SK-N-SH (cell line): ENCODE results near the gene MAP3K3. TPM values are rescaled to one million over a fixed set of nuclear protein-coding genes. Genes with fewer than 3 reads are reported as not detected.
A peak's percentile ranks its signal among the peaks of the same experiment; 100 is the strongest.

Experiments used
- CTCF ChIA-PET: fragments of 300-600, 350-600 bp; formaldehyde crosslinking; extraction: SDS; loops from one replicate; lab custom pipeline; 2021; lab: Yijun Ruan, JAX
- POLR2A ChIA-PET: fragments of 350-600 bp; sonication (Branson Sonifier 250); formaldehyde crosslinking; extraction: SDS; loops from one replicate; lab custom pipeline; 2020; ENCODE audit warnings: antibody characterized with exemption, inconsistent platforms; lab: Yijun Ruan, JAX
- DNase-seq: peaks from one replicate; pipeline ENCODE4 v3.0.0; 2012
- H2AFZ ChIP-seq: fragments of 200-600 bp; sonication (generic); 2 replicates; pipeline ENCODE4 v1.8.1; 2016; ENCODE audit warnings: antibody characterized with exemption, mild to moderate bottlenecking, low read depth
- H3F3A ChIP-seq: fragments of 200-600 bp; sonication (generic); replicated peaks from 2 replicates; pipeline ENCODE3; 2016; ENCODE audit warnings: antibody characterized with exemption, mild to moderate bottlenecking; ENCODE audit not compliant: insufficient read depth
- H3K27ac ChIP-seq, 2 experiments: fragments of 200-500 bp in 1 of 2; fragments of 200-600 bp in 1 of 2; sonication (Bioruptor generic) in 1 of 2; sonication (generic), shearing (Covaris generic) in 1 of 2; 2 replicates each; pipeline versions ENCODE4 v1.5.1 to v1.6.1; 2014 to 2016; ENCODE audit warnings: low read depth in 2 of 2, inconsistent platforms in 1 of 2, low read length in 1 of 2, mild to moderate bottlenecking in 1 of 2, mixed read lengths in 1 of 2
- H3K27me3 ChIP-seq: fragments of 200-600 bp; sonication (generic), shearing (Covaris generic); 2 replicates; pipeline ENCODE4 v1.6.1; 2016; ENCODE audit warnings: mixed run types; ENCODE audit not compliant: insufficient read depth
- H3K36me3 ChIP-seq, 2 experiments: fragments of 200-500 bp in 1 of 2; fragments of 200-600 bp in 1 of 2; sonication (Bioruptor generic) in 1 of 2; sonication (generic) in 1 of 2; replicated peaks in 1 of 2; 2 replicates each; pipeline versions ENCODE3 to v1.5.1; 2014 to 2016; ENCODE audit warnings: low read length in 1 of 2, mild to moderate bottlenecking in 1 of 2; ENCODE audit not compliant: insufficient read depth in 2 of 2, control insufficient read depth in 1 of 2
- H3K4me1 ChIP-seq, 2 experiments: fragments of 200-500 bp in 1 of 2; fragments of 200-600 bp in 1 of 2; sonication (Bioruptor generic) in 1 of 2; sonication (generic), shearing (Covaris generic) in 1 of 2; 2 replicates each; pipeline versions ENCODE4 v1.5.1 to v1.6.1; 2014 to 2016; ENCODE audit warnings: low read depth in 1 of 2, low read length in 1 of 2, mixed run types in 1 of 2; ENCODE audit not compliant: insufficient read depth in 2 of 2, control insufficient read depth in 1 of 2
- H3K4me2 ChIP-seq: fragments of 200-600 bp; sonication (generic), shearing (Covaris generic); 2 replicates; pipeline ENCODE4 v1.6.1; 2017; ENCODE audit warnings: mixed run types
- H3K4me3 ChIP-seq, 2 experiments: fragments of 200-500 bp in 1 of 2; fragments of 200-600 bp in 1 of 2; sonication (Bioruptor generic) in 1 of 2; sonication (generic), shearing (Covaris generic) in 1 of 2; 2 replicates each; pipeline versions ENCODE4 v1.5.1 to v1.8.1; 2014 to 2016; ENCODE audit warnings: low read depth in 2 of 2, inconsistent platforms in 1 of 2, low read length in 1 of 2, mild to moderate bottlenecking in 1 of 2, mixed read lengths in 1 of 2, moderate library complexity in 1 of 2
- H3K79me2 ChIP-seq: fragments of 200-600 bp; sonication (generic); 2 replicates; pipeline ENCODE4 v1.8.1; 2017; ENCODE audit warnings: mild to moderate bottlenecking; ENCODE audit not compliant: insufficient read depth
- H3K9ac ChIP-seq: fragments of 200-600 bp; sonication (generic); 2 replicates; pipeline ENCODE4 v1.6.1; 2017; ENCODE audit warnings: mixed run types
- H3K9me2 ChIP-seq: fragments of 200-600 bp; sonication (generic); 2 replicates; pipeline ENCODE4 v1.6.1; 2017; ENCODE audit warnings: mixed run types
- H3K9me3 ChIP-seq: fragments of 200-600 bp; sonication (generic); 2 replicates; pipeline ENCODE4 v1.6.1; 2017; ENCODE audit warnings: mixed run types, mild to moderate bottlenecking, moderate library complexity
- H4K20me1 ChIP-seq: fragments of 200-600 bp; sonication (generic); 2 replicates; pipeline ENCODE4 v1.6.1; 2017; ENCODE audit warnings: mild to moderate bottlenecking, mixed run types; ENCODE audit not compliant: insufficient read depth
- CHD2 ChIP-seq: fragments of 150-350 bp; IDR thresholded peaks from 2 replicates; pipeline ENCODE4 v1.6.1; 2018; ENCODE audit warnings: low read length; ENCODE audit not compliant: partially characterized antibody
- FOSL2 ChIP-seq: IDR thresholded peaks from 2 replicates; pipeline ENCODE4 v1.4.0; 2012; ENCODE audit warnings: low read depth, mild to moderate bottlenecking, moderate library complexity, borderline replicate concordance
- GABPA ChIP-seq: IDR thresholded peaks from 2 replicates; pipeline ENCODE4 v1.4.0; 2012; ENCODE audit warnings: low read depth, mild to moderate bottlenecking
- JUND ChIP-seq: IDR thresholded peaks from 2 replicates; pipeline ENCODE4 v1.4.0; 2012
- NFIC ChIP-seq: IDR thresholded peaks from 2 replicates; pipeline ENCODE4 v1.4.0; 2012; ENCODE audit warnings: borderline replicate concordance
- RAD21 ChIP-seq: IDR thresholded peaks from 2 replicates; pipeline ENCODE4 v1.6.1; 2012; ENCODE audit warnings: mild to moderate bottlenecking, low read length
- RXRA ChIP-seq: IDR thresholded peaks from 2 replicates; pipeline ENCODE4 v1.4.0; 2012; ENCODE audit warnings: low read depth, mild to moderate bottlenecking, borderline replicate concordance
- WGBS: methylation state at CpG from one replicate; pipeline ENCODE4 v1.1.6; 2017; ENCODE audit warnings: low lambda C conversion rate; 5-methylcytosine and 5-hydroxymethylcytosine counted together
- polyA plus RNA-seq, 3 experiments: library from polyadenylated mRNA; depleted of rRNA; stranded (reverse); fragments of >200 nt; gene quantifications; 2 replicates each; pipeline ENCODE4 v1.2.3, GENCODE V29; 2012
- TF ChIP-seq, protein P1 (sequence below): IDR thresholded peaks from 2 replicates; pipeline ENCODE4 v1.4.0; 2012; ENCODE audit warnings: low read depth, borderline replicate concordance
- TF ChIP-seq, protein P2 (sequence below): IDR thresholded peaks from 2 replicates; pipeline ENCODE4; 2012

The MAP3K3 gene
- polyA plus RNA-seq, 1 of the 3 experiments (the other 2 are of a cell fraction), result 25.3 TPM

DNA sequence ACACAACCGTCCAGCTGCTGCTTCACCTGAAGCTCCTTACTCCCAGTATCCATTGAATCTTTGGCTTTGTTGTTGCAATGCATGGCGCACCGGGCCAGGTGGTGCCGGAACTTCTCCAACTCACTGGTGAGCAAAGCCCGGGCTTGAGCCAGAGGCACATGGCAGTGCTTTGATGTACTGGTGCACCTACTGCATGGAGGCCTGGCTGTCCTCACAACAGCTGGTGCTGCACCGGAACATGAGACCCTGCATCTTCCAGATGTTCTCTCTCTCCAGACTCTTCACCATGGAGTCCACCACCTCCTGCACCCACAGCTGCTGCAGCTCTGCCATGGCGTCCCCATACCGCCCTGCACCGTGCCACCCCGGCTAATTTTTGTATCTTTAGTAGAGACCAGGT lies 11.4 kb upstream of the MAP3K3 start:
- no peaks in the 10 kb centered on the region for H4K20me1 ChIP-seq
- H3K9me3 ChIP-seq, result no peaks in the 10 kb centered on the region
- ChIA-PET POLR2A (interaction anchor here (1.2 to 2.7 kb wide), 3 partner anchors 179 to 191 kb away, joined by 3 to 20 read pairs (median 10); no protein-coding TSS in a partner anchor), CTCF (interaction anchor here (0.6 to 29.2 kb wide), 16 partner anchors 15 to 528 kb away, joined by 3 to 827 read pairs (median 18); partner anchors contain the start of genes CYB561, LIMD2 and MAP3K3)
- no peak for DNase-seq
- H3F3A ChIP-seq, result peaks cover 9% of the 10 kb centered on the region
- H3K4me2 ChIP-seq, result no peak overlapping the region
- H3K4me3 ChIP-seq, result no peak overlapping the region
- no peaks in the 10 kb centered on the region for H3K4me1 ChIP-seq
- no peaks in the 10 kb centered on the region for H3K9me2 ChIP-seq
- H3K36me3 ChIP-seq, result peaks cover 29 to 33% of the 10 kb centered on the region in 2 experiments
- no peak overlapping the region for H2AFZ ChIP-seq
- H3K27me3 ChIP-seq, result no peaks in the 10 kb centered on the region
- no peaks in the 10 kb centered on the region for H3K79me2 ChIP-seq
- no peak overlapping the region for H3K27ac ChIP-seq
- WGBS, result 94% methylated on average over 10 of the region's 10 CpGs
- TF ChIP-seq, protein P1, sequence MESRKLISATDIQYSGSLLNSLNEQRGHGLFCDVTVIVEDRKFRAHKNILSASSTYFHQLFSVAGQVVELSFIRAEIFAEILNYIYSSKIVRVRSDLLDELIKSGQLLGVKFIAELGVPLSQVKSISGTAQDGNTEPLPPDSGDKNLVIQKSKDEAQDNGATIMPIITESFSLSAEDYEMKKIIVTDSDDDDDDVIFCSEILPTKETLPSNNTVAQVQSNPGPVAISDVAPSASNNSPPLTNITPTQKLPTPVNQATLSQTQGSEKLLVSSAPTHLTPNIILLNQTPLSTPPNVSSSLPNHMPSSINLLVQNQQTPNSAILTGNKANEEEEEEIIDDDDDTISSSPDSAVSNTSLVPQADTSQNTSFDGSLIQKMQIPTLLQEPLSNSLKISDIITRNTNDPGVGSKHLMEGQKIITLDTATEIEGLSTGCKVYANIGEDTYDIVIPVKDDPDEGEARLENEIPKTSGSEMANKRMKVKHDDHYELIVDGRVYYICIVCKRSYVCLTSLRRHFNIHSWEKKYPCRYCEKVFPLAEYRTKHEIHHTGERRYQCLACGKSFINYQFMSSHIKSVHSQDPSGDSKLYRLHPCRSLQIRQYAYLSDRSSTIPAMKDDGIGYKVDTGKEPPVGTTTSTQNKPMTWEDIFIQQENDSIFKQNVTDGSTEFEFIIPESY, result no peak
- TF ChIP-seq FOSL2 (no peak), RXRA (no peak)
- TF ChIP-seq, protein P2, sequence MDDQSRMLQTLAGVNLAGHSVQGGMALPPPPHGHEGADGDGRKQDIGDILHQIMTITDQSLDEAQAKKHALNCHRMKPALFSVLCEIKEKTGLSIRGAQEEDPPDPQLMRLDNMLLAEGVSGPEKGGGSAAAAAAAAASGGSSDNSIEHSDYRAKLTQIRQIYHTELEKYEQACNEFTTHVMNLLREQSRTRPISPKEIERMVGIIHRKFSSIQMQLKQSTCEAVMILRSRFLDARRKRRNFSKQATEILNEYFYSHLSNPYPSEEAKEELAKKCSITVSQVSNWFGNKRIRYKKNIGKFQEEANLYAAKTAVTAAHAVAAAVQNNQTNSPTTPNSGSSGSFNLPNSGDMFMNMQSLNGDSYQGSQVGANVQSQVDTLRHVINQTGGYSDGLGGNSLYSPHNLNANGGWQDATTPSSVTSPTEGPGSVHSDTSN, result no peak
- no peak overlapping the region for H3K9ac ChIP-seq

DNA sequence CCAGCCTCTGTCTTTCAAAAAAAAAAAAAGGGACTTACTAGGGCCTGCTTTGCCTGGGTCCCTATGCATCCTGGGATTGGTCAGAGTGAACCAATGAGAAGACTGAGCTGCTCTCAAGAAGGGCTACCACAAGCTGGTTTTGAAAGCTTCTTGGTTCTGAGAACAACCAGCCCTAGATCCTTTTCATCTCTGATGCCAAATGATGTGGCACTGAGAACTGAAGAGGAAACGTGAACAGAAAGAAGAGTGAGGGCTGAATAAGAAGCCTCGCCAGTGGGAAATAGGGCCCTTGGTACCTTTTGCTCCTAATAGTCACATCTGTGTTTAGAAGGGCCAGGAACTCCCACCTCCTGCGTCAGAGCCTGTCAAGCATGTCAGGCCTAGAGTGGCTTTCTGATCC lies 10.9 kb upstream of the MAP3K3 start:
- Histone ChIP-seq H3K27ac (peak overlapping the region; percentile 6 to 11; a peak in 2 of 4 replicates), H3K4me2 (no peak overlapping the region), H3K4me3 (no peak overlapping the region), H3F3A (peaks cover 9% of the 10 kb centered on the region), H3K27me3 (no peaks in the 10 kb centered on the region), H3K9ac (no peak overlapping the region), H3K4me1 (no peaks in the 10 kb centered on the region), H2AFZ (no peak overlapping the region), H4K20me1 (no peaks in the 10 kb centered on the region), H3K9me2 (no peaks in the 10 kb centered on the region), H3K36me3 (peaks cover 28 to 29% of the 10 kb centered on the region in 2 experiments), H3K79me2 (no peaks in the 10 kb centered on the region), H3K9me3 (no peaks in the 10 kb centered on the region)
- WGBS, result 95% methylated on average over 3 of the region's 3 CpGs
- TF ChIP-seq, protein P2, result no peak
- TF ChIP-seq NFIC (no peak), RAD21 (no peak), CHD2 (no peak), JUND (no peak), GABPA (no peak), FOSL2 (no peak)
- POLR2A ChIA-PET, result interaction anchor here (0.6 to 2.7 kb wide), 7 partner anchors 10 to 192 kb away, joined by 3 to 20 read pairs (median 10); partner anchors contain the start of gene MAP3K3
- no peak for DNase-seq
- CTCF ChIA-PET, result interaction anchor here (0.6 to 29.2 kb wide), 86 partner anchors 9 to 1823 kb away, joined by 3 to 827 read pairs (median 5); partner anchors contain the start of genes CYB561, DCAF7, DDX42 and KCNH6
